Measurements from ENCODE around the gene CYBA.
"Not testable (repeated sequence)": the region's sequence is repeated elsewhere in the genome, so short reads cannot be mapped to it uniquely, and the experiment has no call there.

CYBA gene

DNA sequence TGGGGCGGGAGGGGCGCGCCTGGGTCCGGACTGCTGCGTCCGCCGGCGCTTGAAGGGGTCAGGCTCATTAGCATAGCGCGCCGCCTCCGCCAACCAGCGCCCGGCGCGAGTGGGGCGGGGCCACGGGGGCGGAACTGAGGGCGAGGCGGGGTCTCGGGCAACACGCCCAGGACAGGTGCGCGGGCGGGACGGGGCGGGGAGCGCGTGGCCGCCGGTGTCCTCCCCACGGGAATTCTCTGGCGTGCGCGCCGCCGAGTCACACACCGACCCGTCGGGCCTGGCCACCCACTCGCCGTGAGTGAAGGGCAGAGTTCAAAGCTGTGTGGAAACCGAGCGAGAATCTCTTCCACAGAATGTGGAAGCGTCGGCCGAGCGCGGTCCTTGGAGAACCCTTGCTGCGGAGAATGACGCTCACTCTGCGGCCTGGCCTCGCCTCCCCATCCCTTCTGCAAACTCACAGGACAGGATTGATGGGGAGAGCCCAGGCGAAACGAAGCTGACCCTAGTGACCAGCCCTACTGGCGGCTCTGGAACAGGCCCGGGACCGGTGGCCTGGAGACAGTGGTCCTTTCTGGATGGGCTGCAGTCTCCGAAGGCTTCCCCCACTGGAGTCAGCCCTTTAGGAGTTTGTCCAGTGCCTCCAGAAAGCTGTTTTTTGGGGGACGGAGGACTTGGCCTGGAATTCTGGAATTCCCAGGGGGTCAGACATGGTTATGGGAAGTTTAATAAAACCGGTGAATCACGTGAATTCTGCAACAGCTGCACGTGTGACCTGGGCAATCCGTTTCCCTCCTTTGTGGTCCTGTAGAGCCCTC lies 35.8 kb upstream of the CYBA start, which contains the start of gene SNAI3:
Gene SNAI3, minus strand, starts transcription at position 69 of the 815 bp plus-strand sequence. CDS start 101 bp downstream, outside the sequence.
- no peak for FAIRE-seq
- DNase-seq (ENCODE audit: low spot score), result peak; percentile 96

- FAIRE-seq (no peak), DNase-seq (ENCODE audit: low spot score) (peak; percentile 55)
Observed at GRCh38 chr16:88686062-88686438, 35.2 kb upstream of the CYBA start.

- FAIRE-seq (no peak), DNase-seq (ENCODE audit: low spot score) (peak; percentile 59)
Observed at GRCh38 chr16:88685156-88686061, 34.6 kb upstream of the CYBA start.

DNA sequence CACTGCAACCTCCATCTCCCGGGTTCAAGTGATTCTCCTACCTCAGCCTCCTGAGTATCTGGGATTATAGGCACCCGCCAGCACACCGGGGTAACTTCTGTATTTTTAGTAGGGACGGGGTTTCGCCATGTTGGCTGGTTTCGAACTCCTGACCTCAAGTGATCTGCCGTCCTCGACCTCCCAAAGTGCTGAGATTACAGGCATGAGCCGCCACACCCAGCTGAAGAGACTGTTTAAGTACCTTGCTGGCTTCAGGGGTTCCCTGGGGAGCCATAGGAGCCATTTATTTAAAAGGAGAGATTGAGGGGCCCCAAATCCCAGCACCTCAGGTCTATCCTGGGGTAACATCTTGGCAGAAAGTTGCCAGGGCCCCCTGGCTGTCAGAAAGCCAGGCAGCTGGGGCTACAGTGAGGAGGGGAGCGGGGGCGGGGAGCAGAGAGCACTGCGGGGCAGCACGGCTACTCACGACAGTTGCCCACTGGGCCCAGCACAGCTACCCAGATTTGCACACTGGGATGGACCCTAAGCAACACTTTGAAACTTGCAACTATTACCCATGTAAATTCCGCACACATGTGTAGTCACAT lies 33.8 kb upstream of the CYBA start:
- DNase-seq (ENCODE audit: low spot score), result no peak
- FAIRE-seq, result no peak

- FAIRE-seq (no peak), DNase-seq (ENCODE audit: low spot score) (no peak)
Observed at GRCh38 chr16:88681709-88682451, 31.0 kb upstream of the CYBA start.

DNA sequence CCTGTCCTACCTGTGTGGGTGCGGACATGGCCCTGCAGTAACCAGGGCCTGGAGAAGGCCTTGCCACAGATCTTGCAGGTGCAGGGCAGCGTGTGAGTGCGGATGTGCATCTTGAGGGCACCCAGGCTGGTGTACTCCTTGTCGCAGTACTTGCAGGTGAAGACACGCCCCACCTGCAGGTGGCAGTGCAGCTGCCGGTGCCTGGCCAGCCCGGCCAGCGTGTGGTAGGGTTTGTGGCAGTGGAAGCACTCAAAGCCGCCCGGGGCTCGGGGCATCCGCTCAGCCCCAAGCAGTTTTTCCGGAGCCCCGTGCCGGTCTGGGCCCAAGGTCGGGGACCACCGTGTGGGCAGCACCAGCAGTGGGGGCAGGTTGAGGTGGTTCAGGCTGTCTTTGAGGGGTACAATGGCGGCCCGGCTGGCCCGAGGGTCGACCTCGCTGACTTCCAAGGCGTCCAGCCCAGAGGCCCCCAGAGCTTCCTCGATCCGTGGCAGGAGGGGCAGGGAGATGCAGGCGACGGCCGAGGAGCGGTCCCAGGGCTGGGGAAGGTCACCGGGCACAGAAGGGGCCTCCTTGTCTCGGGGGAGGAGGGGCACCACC lies 30.3 kb upstream of the CYBA start:
- peak; percentile 83 for FAIRE-seq
- no peak for DNase-seq (ENCODE audit: low spot score)

GRCh38 chr16:88680554-88681083 lies 29.8 kb upstream of the CYBA start:
- FAIRE-seq (no peak), DNase-seq (ENCODE audit: low spot score) (no peak)

DNA sequence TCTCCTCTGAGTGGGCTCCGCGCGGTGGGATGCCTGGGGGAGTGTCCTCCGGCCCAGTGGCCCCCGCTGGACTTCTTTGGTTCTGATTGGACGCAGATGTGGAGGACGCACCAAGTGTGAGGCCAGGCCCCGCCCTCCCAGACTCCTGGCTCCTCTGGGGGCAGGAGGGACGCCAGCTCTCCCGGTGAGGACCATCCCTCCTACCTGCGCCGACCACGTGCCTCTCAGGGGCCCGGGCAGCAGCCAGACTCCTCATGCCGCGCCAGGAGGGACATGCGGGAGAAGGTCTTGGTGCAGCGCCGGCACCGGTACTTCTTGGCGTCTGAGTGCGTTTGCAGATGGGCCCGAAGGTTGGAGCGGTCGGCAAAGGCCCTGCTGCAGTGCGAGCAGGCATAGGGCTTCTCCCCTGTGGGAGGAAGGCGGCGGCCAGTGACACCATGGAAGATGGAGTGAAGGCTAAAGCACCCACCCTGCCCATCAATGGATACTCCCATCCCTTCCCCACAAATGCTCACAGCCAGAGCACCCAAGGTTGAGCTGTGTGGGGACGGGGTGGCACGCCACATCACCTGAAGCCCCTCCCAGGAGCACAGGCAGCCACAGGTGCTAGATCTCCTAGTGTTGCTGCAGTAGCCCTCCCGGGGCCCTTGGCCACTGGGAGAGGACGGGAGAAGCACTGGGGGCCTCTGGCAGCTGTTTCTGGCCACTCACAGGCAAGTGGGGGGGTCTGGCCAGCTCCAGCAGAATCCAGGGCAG lies 27.5 kb upstream of the CYBA start:
- FAIRE-seq, result no peak
- no peak for DNase-seq (ENCODE audit: low spot score)

GRCh38 chr16:88677721-88678120 lies 26.9 kb upstream of the CYBA start:
- no peak for DNase-seq (ENCODE audit: low spot score)

DNA sequence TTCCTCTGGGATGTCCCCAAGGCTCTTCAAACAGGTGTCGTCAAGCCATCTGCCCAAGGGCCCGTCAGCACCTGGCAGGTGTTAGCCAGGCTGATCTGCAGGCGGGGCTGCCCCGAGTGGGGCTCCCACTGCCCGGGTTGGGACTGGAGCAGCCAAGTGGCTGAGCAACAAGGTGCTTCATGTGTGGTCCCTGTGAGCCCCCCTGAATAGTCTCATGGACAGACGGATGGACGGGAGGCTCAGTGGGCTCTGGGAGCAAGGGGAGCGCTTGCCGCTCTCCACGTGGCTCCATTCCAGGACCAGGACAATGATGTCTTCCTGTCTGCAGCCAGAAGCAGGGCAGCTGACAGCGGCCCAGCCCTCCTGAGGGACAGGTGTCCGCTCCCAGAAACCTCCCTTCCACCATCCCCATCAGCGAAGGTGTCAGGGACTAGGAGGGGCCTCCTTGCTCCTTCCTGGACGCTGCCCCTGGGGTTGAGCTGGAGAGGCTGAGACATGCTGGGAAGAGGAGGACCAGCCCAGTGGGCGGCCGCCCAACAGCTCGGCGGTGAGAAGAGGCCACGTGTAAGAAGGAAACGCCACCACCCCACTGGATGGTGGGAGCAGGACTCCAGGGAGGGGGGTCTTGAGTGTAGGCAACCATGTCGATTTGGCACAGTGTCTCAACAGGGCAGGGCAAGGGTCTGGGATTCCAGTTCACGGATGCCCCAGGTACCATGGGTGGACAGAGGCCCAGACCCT lies 25.8 kb upstream of the CYBA start:
- DNase-seq (ENCODE audit: low spot score) (no peak), FAIRE-seq (no peak)

More at GRCh38 chr16:88677721-88678120, 26.9 kb upstream of the CYBA start:
- FAIRE-seq, result no peak

- FAIRE-seq (no peak), DNase-seq (ENCODE audit: low spot score) (no peak)
Observed at GRCh38 chr16:88673716-88674379, 23.0 kb upstream of the CYBA start.

GRCh38 chr16:88672776-88673175 lies 21.9 kb upstream of the CYBA start:
- FAIRE-seq (no peak), DNase-seq (ENCODE audit: low spot score) (no peak)

DNA sequence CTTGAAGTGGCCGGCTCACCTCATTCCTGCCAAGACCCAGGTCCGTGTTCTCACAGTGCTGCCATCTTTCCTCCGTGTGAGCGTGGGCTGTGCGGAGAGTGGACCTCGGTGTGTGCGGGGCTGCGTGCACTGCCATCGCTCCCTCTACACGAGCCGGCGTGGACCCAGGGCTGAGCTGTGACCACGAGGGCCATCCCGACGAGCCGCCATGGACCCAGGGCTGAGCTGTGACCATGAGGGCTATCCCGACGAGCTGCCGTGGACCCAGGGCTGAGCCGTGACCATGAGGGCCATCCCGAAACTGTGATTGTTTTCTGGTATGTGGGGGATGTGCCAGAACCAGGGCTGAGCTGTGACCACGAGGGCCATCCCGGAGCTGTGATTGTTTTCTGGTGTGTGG lies 21.0 kb upstream of the CYBA start:
- FAIRE-seq, result no peak

GRCh38 chr16:88669980-88670379 lies 19.1 kb upstream of the CYBA start:
- FAIRE-seq (no peak), DNase-seq (ENCODE audit: low spot score) (no peak)

More for the DNA sequence above, 21.0 kb upstream of the CYBA start:
- DNase-seq (ENCODE audit: low spot score), result no peak

- not testable (repeated sequence) for FAIRE-seq; DNase-seq (ENCODE audit: low spot score)
Observed at GRCh38 chr16:88669493-88669892, 18.6 kb upstream of the CYBA start.

GRCh38 chr16:88667461-88667860 lies 16.6 kb upstream of the CYBA start:
- no peak for FAIRE-seq

DNA sequence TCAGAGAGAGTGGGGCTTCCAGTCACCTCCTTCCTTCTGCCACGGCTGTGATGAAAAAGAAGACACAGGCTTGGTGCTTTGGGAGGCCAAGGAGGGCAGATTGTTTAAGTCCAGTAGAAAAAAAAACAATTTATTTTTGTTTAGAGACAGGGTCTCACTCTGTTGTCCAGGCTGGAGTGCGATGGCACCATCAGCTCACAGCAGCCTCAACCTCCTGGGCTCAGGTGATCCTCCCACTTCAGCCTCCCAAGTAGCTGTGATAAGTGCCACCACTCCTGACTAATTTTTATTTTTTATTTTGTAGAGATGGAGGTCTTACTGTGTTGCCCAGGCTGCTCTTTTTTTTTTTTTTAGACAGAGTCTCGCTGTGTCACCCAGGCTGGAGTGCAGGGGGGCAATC lies 14.7 kb upstream of the CYBA start:
- DNase-seq (ENCODE audit: low spot score) (no peak), FAIRE-seq (no peak)

More at GRCh38 chr16:88667461-88667860, 16.6 kb upstream of the CYBA start:
- no peak for DNase-seq (ENCODE audit: low spot score)

GRCh38 chr16:88665148-88665547 lies 14.3 kb upstream of the CYBA start:
- no peak for DNase-seq (ENCODE audit: low spot score)
- FAIRE-seq, result no peak
